UCSD-AML1 (cell line): ENCODE measurements around the gene KRT6A.

Experiments
- DNase-seq: peaks from one replicate; lab custom pipeline; 2025; ENCODE audit not compliant: unreplicated experiment; lab: John Stamatoyannopoulos, UW

Gene KRT6A

DNA sequence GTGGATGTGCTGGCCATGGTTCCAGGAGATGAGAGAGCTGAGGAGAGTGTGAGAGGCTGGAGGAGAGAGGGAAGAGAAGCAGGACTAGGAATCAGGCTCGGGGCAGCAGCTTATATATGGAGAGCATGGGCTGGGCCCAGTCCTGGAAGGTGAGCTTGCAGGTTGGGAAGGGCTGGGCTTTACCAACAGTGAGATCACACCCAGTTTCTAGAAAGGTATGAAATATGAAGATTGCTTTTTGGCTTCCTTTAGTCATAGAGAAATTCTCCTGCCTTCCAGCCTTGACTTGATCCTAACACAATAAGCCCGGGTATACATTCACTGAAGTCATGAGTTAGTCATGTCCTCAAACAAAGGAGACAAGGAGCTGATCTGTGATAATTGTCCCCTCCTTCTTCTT lies at the start of gene KRT6A:
KRT6A (minus strand) TSS at position 86 of the 400 bp plus-strand sequence; CDS start at position 17, 69 bp downstream.
- DNase-seq, result no peak

DNA sequence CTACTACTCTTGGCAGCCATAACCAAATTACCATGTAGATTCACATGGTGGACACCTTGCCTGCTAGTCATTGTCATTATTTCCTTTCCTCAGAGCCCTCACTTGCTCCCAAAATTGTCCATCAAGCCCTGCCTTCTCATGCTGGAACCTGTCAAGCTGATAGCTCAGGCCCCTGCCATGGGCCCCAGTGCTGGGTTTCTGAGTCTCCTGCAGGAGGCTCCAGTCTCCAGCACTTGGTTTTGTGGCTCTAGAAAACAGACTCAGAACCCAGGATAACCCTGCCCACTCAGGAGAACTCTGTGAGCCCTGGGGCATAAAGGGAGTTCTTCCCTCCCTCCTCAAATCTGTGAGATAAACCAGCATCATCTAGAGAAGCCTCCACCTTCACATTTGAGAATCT lies 49.1 kb upstream of the KRT6A start:
- no peak for DNase-seq

DNA sequence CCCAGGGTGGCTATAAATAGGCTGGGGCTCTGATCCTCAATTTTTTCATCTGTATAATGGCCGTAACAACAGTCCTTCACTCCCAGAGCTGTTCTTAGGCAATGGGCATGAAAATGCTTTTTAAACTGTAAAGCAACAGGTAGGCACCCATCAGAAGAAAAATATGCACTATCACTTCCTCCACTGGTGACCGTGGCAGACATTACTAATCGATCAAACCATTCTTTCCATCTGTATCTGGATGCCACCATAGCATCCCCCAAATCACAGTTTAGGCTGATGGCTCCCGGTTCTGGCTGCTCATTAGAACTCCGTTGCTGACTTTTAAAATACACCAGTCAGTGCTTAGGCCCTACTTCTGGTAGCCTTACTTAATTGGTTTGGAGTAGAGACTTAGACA lies 48.7 kb upstream of the KRT6A start:
- no peak for DNase-seq

DNA sequence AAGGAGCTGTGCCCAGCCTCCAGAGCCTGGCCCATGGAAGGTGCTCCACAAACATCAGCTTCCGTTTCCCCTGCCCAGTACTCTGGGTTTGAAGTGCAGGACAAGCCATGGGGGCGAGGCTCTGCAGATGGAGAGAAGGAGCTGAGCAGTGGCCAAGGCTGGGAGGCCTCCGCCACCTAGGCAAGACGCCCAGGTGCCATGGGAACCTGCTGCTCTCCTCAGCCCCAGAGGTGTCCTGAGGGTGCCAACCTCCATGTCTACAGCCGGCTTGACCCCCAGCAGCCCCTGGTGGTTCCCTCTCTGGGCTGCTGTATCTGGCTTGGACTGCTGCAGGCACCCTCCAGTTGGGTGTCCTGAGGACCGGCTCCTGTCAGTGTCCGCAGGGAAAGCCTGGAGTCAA lies 47.5 kb upstream of the KRT6A start:
- no peak for DNase-seq

DNA sequence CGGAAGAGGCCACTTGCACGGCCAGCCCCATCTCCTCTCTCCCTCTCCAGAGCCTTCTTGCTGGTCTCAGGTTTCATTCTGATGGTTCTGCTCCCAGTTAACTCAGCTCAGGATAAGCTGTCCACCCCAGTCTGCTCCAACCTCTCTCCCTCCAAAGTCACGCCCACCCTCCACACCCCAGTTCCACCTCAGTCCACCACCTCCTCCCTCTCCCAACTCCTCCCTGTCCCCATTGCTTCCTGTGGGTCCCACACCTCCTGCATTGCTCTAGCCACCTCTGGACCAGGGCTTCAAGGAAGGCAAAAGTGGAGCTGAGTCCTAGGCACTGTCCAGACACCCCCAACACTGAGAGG lies 46.7 kb upstream of the KRT6A start:
- no peak for DNase-seq

DNA sequence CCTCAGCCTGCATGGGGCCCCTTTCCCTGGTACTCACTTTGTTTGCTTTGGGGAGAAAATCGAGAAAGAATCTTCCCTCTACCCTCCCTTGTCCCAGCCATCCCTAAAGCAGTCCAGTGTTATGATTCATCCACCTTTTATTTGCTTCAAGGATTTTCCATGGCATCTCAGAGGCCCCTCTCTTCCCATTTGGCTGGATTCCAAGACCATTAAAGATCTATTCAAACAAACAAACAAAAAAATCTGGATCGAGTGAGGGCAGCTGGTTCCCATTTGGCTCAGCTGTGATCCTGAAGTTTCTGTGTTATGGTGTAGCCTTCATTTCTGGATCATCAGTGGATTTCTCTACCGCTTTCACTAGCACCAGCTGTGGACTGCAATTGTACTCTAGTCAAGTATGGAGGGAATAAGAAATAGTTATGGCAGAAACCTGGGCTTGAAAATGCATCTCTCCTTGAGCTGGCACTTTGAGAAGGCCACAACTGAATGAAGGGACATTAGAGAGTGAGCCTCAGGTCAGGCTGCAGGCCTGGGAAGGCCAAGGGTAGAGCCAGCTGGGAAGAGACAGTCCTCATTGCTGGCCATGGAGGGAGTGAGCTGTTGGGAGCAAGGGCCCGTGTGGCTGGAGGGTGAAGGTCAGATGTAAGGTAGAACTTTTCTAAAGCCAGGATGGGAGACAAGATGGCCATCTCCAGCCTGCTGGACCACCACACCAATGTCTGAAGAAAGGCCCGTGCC lies 46.2 kb upstream of the KRT6A start:
- DNase-seq, result no peak

DNA sequence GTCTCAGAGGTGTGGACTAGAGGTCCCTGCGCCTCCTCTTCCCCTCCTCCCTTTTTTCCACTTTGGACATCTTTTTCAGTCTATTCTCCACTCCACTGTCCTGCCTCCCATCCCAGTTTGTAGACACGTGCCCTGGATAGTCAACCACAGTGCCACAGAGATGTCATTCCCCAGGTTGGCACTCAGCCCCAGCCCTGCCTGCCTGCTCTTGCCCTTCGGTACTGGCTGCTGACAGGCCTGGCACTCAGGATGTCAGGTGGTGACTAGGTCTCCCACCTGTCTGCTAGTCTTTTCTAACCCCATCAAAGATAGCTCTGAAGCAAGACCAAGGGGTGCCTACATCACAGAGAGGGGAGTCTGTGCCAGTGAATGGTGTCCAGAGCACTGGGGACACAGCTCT lies 44.0 kb upstream of the KRT6A start:
- DNase-seq, result no peak

DNA sequence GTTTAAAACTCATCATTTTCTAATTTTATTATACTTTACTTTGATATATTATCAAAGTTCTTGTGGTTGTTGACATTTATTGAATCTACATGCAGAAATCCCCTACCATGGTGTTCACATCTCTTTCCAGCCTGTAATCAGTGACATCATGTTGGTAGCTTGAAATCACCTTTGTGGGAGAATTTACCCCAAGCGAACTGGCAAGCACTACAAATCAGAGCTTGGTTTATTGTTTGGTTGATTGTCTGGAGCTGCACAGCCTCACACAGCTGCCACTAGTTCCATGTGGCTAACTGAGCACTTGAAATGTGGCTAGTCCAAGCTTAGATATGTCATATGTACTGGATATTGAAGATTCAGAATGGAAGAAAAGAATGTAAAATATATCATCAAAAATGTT lies 42.5 kb upstream of the KRT6A start:
- DNase-seq, result no peak

DNA sequence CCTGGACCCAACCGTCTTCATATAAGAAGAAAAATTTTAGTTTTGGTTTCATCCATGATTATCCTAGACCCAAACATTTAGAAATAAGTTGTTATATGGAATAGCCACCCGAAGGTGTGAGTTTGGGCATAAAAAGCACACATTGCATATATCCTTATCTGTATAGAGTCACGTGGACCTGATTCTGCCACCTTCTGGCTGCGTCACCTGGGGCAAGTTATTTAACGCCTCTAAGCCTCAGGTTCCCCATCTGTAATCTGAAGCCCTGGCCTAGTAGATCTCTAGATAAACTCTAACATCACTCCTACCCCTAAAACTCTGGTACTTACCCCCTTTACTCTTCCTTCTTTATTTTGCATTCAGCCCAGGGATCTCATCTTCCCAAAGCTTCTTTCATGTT lies 41.4 kb upstream of the KRT6A start:
- DNase-seq, result no peak

DNA sequence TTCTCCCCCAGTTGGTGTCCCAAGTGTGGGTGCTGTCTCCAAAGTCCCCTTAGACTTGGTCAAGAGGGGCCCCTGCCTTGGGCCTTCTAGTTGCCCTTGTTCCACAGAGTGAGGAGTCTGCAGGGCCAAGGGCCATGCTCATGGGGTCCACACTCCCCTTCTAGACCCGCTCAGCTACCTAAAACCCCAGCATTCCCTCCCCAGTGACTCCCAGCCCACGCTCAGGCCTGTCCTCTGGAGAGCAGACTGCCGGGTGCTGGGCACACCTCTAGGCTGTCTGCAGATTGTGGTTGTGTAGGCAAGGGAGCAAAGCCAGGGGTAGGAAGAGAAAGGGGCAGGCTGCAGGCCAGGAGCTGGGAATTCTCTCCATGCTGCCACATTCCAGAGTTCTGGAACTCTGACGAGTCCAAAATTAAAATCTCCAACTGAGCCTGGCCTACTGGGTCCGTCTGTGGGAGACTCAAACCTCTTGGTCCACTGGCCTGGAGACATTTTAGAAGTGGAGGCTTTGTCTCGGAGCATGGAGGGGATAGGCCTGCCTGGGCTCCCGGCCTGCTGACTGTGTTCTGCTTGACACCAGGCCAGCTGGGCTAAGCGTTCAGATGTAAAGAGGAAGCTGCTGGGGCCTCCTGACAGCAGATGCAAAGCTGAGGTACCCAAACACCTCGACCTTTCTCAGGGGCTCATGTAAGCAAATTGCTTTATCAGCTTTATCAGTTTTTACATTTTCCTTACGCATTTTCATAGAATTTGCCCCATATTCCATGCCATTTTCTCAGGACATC lies 40.8 kb upstream of the KRT6A start:
- no peak for DNase-seq

DNA sequence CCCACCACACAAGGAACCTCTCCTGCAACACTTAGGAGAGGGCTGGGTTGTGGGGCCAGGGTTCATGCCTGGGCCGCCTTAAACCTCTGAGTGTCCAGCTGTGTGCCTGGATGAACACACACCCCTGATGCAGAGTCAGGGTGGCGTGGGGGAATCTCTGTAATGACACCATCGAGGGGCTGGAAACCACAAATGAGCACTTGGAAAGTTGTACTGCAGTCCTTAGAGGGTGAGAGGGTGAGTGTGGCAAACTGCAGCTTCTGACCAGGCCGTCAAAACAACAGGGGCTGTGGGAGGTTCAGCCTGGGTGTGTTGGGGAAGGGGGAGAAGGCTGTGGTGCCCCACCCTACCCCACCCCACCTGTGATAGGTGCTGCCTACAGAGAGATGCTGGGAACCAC lies 39.6 kb upstream of the KRT6A start:
- DNase-seq, result no peak

DNA sequence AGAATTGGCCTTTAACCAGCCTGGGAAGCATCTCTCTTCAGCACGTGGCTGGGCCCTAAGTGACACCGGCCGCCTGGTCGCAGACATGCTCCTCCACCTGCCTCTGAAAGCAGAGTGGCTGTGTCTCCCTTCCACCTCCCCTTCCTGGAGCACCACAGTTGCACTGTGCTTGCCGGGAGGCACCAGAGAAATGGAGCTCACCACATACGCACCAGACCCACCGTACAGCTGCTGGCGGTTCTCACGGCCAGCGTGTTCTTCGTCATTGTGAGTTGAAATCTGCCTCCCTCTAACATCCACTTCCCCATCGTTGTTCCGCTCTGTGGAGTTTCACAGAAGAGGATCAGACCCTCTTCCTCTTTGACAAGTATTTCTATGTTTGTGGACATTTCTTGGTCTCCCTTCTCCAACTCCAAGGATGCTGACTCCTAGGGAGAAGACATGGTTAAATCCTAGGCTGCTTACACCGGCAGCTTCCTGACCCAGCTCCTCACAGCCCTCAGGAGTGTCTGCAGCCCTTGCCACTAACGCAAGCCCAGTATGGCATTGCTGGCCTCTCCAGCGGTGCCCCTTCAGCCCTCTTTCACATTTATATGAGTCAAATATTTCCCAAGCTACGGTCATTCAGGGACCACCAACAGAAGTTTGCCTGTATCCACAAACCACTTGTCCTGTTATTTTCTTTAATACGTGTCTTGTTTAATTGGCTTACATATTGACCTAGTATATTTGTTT lies 38.7 kb upstream of the KRT6A start:
- DNase-seq, result no peak

DNA sequence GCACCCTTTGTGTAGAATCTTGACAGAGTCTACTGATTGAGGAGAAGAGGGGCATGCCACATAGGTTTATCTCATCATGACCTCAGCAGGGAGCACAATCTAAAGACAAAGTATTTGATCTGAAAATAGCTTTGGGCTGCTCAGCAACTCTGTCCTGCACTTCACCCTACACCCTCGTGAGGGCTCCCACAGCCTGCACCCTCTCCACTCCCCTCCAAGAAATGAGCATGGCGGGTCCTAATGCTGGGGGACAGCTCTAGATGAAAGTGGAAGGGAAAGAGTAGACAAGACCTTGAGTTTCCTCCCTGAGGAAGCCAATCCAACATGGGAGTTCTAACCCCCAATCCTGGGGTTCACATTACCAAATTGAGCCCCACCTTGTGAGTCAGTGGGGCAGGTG lies 37.8 kb upstream of the KRT6A start:
- no peak for DNase-seq

DNA sequence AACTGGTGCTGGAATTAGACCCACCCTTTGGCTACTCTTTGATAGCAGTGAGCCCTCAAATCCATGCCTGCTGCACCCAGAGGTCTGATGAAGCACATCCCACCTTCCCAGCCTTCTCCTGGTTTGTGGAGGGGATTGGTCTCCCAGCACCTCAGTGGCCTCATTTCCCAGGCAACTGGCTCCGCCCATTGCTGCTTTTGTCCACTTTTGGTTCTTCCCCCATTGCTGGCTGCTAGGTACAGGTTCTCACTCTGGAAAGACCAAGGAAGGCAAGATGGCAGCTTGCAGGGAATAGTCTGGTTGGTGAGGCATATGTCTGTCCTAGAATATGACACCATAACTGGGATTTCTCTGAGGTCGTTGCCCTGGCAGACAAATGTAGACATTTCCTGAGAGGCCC lies 37.3 kb upstream of the KRT6A start:
- DNase-seq, result no peak

DNA sequence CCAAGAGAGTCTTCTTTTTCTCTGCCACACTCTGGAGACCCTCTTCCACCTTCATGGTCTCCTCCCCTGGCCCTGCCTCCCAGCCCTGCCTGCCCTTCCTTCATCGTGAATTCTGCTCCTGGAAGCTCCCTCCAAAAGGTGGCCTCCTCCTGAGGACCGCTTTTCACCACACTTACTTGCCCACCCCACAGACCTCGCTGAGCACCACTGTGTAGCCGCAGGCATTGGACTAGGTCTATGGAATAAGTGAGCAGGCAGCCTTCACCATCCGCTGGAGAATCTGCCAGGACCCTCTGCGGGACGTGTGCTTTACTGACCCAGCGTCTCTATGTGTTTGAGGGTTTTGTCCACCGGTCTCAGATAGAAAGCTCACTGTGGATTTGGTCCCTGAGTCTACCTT lies 36.8 kb upstream of the KRT6A start:
- DNase-seq, result no peak

DNA sequence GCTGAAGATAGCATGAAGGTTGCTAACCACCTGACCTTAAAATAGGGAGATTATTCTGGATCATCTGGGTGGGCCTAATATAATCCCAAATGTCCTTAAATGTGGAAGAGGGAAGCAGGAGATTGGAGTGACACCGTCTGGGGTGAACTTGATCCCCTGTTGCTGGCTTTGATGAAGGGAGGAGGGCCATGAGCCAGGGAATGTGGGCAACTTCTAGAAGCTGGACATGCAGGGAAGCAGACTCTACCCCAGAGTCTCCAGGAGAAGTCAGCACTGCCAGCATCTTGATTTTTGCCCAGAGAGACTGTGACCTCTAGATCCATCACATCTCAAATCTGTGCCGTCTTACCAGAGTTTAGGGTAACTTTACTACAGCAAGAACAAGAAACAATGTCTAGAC lies 36.4 kb upstream of the KRT6A start:
- DNase-seq, result no peak

DNA sequence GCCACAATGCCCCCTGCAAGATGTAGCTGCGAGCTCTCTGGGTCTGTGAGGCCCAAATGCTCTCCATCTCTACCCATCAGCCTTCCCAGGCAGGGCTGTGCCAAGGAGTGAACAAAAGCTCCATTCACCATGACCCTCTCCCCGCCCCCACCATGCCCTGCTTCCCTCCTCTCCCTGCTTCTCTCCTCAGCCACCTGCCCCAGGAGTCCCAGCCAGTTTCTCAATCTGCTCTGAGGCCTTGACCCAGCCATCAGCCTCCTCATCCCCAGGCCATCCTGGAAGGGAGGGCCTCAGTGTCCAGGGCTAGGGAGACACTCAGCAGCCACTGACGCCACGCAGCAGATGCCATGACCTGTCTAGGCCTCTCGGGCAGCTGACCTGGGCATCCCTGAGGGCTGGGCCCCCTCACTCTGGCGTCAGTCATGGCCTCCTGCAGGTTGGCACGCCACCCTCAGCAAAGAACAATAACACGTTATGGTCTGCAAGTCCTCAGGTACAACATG lies 35.6 kb upstream of the KRT6A start:
- DNase-seq, result no peak

DNA sequence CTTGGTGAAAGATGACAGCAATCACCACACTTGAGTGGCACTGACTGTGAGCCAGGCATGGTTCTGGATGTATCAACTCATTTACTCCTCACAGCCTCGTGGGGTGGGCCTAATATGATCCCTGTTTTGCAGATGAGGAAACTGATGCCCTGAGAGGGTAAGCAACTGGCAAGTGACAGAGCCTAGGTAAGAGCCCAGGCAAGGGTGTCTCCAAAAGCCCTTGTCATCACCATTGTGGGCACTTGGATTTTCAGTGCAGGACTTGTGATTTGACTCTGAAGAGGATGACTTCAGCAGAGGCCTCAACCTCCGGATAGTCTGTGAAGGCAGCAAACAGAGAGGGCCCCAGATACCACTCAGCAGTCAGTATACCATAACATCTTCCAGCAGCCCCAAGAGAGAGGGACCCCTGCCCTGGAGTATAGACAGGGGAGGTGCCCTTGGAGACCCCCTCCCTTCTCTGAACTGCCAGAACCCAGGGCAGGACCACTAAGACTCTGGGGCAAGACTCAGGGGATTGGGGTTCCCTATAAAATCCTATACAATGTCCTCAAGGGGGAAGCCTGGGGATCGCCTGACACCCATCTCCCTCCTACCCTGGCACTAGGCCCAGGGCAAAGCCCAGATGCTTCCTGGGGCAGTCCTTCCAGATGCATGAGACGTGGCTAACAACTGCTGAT lies 34.2 kb upstream of the KRT6A start:
- no peak for DNase-seq

DNA sequence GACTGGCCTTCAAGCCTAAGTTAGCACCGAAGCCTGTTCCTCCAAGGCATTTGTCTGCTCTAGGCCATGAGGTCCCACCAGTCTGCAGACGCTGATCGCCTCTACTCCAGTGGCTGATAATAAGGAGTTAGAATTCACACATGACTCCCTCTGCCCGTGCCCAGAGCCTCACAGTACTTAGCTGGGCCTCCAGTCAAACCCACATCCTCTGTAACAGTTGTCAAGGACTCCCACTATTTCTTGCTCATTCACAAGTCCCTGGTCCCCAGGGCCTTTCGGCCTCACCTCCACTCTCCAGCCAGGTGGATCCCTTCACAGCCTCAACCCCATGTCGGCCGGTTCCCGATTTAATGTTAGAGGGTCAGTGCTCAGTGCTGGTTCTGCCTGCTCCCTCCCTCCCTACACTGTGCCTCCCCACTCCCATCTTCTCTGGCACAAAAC lies 33.5 kb upstream of the KRT6A start:
- no peak for DNase-seq

DNA sequence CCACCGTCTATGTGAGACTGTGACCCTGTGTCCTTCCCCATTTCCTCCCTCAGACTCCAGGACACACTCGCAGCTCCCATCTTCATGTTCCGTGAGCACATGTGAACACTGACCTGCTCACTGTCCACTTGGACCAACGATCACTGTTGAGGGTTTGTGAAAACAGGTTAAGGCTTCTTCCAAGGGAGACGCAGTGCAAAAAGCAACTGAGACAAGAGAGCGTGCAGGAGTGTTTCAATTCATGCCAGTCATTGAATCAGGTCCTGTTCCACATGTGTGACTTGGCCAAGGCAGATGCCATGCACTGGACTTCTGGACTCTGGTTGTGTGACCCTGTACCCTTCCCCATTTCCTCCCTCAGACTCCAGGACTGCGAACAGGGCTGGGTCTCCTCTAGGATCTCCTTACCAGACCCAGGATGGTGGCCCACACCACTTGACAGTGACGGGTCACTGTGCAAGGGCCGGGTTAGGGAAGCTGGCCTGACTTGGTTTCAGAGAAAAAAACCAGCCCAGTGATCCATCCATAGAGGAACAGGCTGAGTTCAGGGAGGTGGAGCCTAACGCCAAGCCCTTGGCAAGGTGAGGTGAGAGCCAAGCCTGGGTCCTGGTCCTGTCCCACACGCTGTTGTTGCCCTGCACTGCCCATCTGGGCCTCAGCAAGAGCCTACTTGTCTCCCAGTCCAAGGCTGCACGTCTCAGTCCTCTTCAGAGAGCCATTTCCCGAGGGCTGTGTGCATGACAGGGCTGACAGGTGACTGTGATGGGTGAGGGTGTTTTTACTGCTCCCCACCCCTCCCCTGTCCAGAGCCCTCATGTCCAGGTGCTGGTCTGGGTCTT lies 32.8 kb upstream of the KRT6A start:
- DNase-seq, result no peak
